Measurements from ENCODE around the gene KIAA0825. TPM values are rescaled to one million over a fixed set of nuclear protein-coding genes. Genes with fewer than 3 reads are reported as not detected.

Gene KIAA0825
- total and polyA plus RNA-seq, 2 donors = 0.87 to 3.1 TPM

GRCh38 chr5:94558028-94558427 is 60.4 kb downstream of the KIAA0825 start:
- Histone ChIP-seq H3K27me3 (ENCODE audit: control insufficient read depth in 2 of 2, insufficient read depth in 1 of 2, low read length in 1 of 2) (no peaks in the 10 kb centered on the region), H3K36me3 (ENCODE audit: control insufficient read depth in 2 of 2, insufficient read depth in 2 of 2, low read length in 1 of 2) (no peaks in the 10 kb centered on the region), H3K27ac (ENCODE audit: low read depth in 1 of 2, low read length in 1 of 2) (no peak overlapping the region), H3K4me3 (ENCODE audit: low read length in 2 of 2) (no peak overlapping the region), H3K4me1 (ENCODE audit: control insufficient read depth in 2 of 2, insufficient read depth in 2 of 2, low read length in 2 of 2) (no peaks in the 10 kb centered on the region), H3K9me3 (ENCODE audit: control insufficient read depth in 2 of 2, insufficient read depth in 1 of 2, low read length in 1 of 2) (no peaks in the 10 kb centered on the region)
- WGBS = 98% methylated on average over 5 of the region's 5 CpGs
- DNase-seq (ENCODE audit: low read depth in 6 of 9, low spot score in 9 of 9) = no peak

GRCh38 chr5:94551858-94552257 is 66.5 kb downstream of the KIAA0825 start:
- H3K4me1 ChIP-seq (ENCODE audit: control insufficient read depth in 2 of 2, insufficient read depth in 2 of 2, low read length in 2 of 2) = no peaks in the 10 kb centered on the region
- 96% methylated on average over 1 of the region's 1 CpG for WGBS
- H3K36me3 ChIP-seq (ENCODE audit: control insufficient read depth in 2 of 2, insufficient read depth in 2 of 2, low read length in 1 of 2) = no peaks in the 10 kb centered on the region
- no peak overlapping the region for H3K27ac ChIP-seq (ENCODE audit: low read depth in 1 of 2, low read length in 1 of 2)
- no peaks in the 10 kb centered on the region for H3K9me3 ChIP-seq (ENCODE audit: control insufficient read depth in 2 of 2, insufficient read depth in 1 of 2, low read length in 1 of 2)
- no peak overlapping the region for H3K4me3 ChIP-seq (ENCODE audit: low read length in 2 of 2)
- H3K27me3 ChIP-seq (ENCODE audit: control insufficient read depth in 2 of 2, insufficient read depth in 1 of 2, low read length in 1 of 2) = no peaks in the 10 kb centered on the region
- no peak for DNase-seq (ENCODE audit: low read depth in 6 of 9, low spot score in 9 of 9)

GRCh38 chr5:94545870-94546625 is 72.4 kb downstream of the KIAA0825 start:
- WGBS = 62% methylated on average over 4 of the region's 4 CpGs
- peaks cover 0 to 8% of the 10 kb centered on the region in 2 donors for H3K4me1 ChIP-seq (ENCODE audit: control insufficient read depth in 2 of 2, insufficient read depth in 2 of 2, low read length in 2 of 2)
- peaks cover 0 to 3% of the 10 kb centered on the region in 2 donors for H3K9me3 ChIP-seq (ENCODE audit: control insufficient read depth in 2 of 2, insufficient read depth in 1 of 2, low read length in 1 of 2)
- no peak for DNase-seq (ENCODE audit: low read depth in 6 of 9, low spot score in 9 of 9)
- H3K4me3 ChIP-seq (ENCODE audit: low read length in 2 of 2) = no peak overlapping the region
- no peak overlapping the region for H3K27ac ChIP-seq (ENCODE audit: low read depth in 1 of 2, low read length in 1 of 2)
- H3K27me3 ChIP-seq (ENCODE audit: control insufficient read depth in 2 of 2, insufficient read depth in 1 of 2, low read length in 1 of 2) = no peaks in the 10 kb centered on the region
- no peaks in the 10 kb centered on the region for H3K36me3 ChIP-seq (ENCODE audit: control insufficient read depth in 2 of 2, insufficient read depth in 2 of 2, low read length in 1 of 2)

- no peaks in the 10 kb centered on the region for H3K27me3 ChIP-seq (ENCODE audit: control insufficient read depth in 2 of 2, insufficient read depth in 1 of 2, low read length in 1 of 2)
- peaks cover 0 to 3% of the 10 kb centered on the region in 2 donors for H3K9me3 ChIP-seq (ENCODE audit: control insufficient read depth in 2 of 2, insufficient read depth in 1 of 2, low read length in 1 of 2)
- DNase-seq (ENCODE audit: low read depth in 6 of 9, low spot score in 9 of 9) = no peak
- H3K4me1 ChIP-seq (ENCODE audit: control insufficient read depth in 2 of 2, insufficient read depth in 2 of 2, low read length in 2 of 2) = peaks cover 0 to 8% of the 10 kb centered on the region in 2 donors
- 72% methylated on average over 7 of the region's 7 CpGs for WGBS
- no peak overlapping the region for H3K27ac ChIP-seq (ENCODE audit: low read depth in 1 of 2, low read length in 1 of 2)
- no peaks in the 10 kb centered on the region for H3K36me3 ChIP-seq (ENCODE audit: control insufficient read depth in 2 of 2, insufficient read depth in 2 of 2, low read length in 1 of 2)
- H3K4me3 ChIP-seq (ENCODE audit: low read length in 2 of 2) = no peak overlapping the region
Observed at GRCh38 chr5:94544875-94545547, 73.4 kb downstream of the KIAA0825 start.

- no peak overlapping the region for H3K27ac ChIP-seq (ENCODE audit: low read depth in 1 of 2, low read length in 1 of 2)
- 92% methylated on average over 1 of the region's 1 CpG for WGBS
- H3K4me1 ChIP-seq (ENCODE audit: control insufficient read depth in 2 of 2, insufficient read depth in 2 of 2, low read length in 2 of 2) = peaks cover 0 to 8% of the 10 kb centered on the region in 2 donors
- no peaks in the 10 kb centered on the region for H3K27me3 ChIP-seq (ENCODE audit: control insufficient read depth in 2 of 2, insufficient read depth in 1 of 2, low read length in 1 of 2)
- no peak for DNase-seq (ENCODE audit: low read depth in 6 of 9, low spot score in 9 of 9)
- H3K9me3 ChIP-seq (ENCODE audit: control insufficient read depth in 2 of 2, insufficient read depth in 1 of 2, low read length in 1 of 2) = peaks cover 0 to 9% of the 10 kb centered on the region in 2 donors
- H3K36me3 ChIP-seq (ENCODE audit: control insufficient read depth in 2 of 2, insufficient read depth in 2 of 2, low read length in 1 of 2) = no peaks in the 10 kb centered on the region
- H3K4me3 ChIP-seq (ENCODE audit: low read length in 2 of 2) = no peak overlapping the region
Observed at GRCh38 chr5:94544031-94544650, 74.3 kb downstream of the KIAA0825 start.

- WGBS = 97% methylated on average over 6 of the region's 6 CpGs
Observed at GRCh38 chr5:94540856-94541494, 77.4 kb downstream of the KIAA0825 start.

GRCh38 chr5:94538260-94538659 is 80.1 kb downstream of the KIAA0825 start:
- no peaks in the 10 kb centered on the region for H3K27me3 ChIP-seq (ENCODE audit: control insufficient read depth in 2 of 2, insufficient read depth in 1 of 2, low read length in 1 of 2)
- no peak overlapping the region for H3K27ac ChIP-seq (ENCODE audit: low read depth in 1 of 2, low read length in 1 of 2)
- 96% methylated on average over 3 of the region's 3 CpGs for WGBS
- H3K4me1 ChIP-seq (ENCODE audit: control insufficient read depth in 2 of 2, insufficient read depth in 2 of 2, low read length in 2 of 2) = no peaks in the 10 kb centered on the region
- no peaks in the 10 kb centered on the region for H3K36me3 ChIP-seq (ENCODE audit: control insufficient read depth in 2 of 2, insufficient read depth in 2 of 2, low read length in 1 of 2)
- peaks cover 0 to 9% of the 10 kb centered on the region in 2 donors for H3K9me3 ChIP-seq (ENCODE audit: control insufficient read depth in 2 of 2, insufficient read depth in 1 of 2, low read length in 1 of 2)
- H3K4me3 ChIP-seq (ENCODE audit: low read length in 2 of 2) = no peak overlapping the region
- DNase-seq (ENCODE audit: low read depth in 6 of 9, low spot score in 9 of 9) = no peak

More at GRCh38 chr5:94540856-94541494, 77.4 kb downstream of the KIAA0825 start:
- DNase-seq (ENCODE audit: low read depth in 6 of 9, low spot score in 9 of 9) = no peak
- Histone ChIP-seq H3K27ac (ENCODE audit: low read depth in 1 of 2, low read length in 1 of 2) (no peak overlapping the region), H3K4me3 (ENCODE audit: low read length in 2 of 2) (no peak overlapping the region), H3K4me1 (ENCODE audit: control insufficient read depth in 2 of 2, insufficient read depth in 2 of 2, low read length in 2 of 2) (peaks cover 0 to 8% of the 10 kb centered on the region in 2 donors), H3K36me3 (ENCODE audit: control insufficient read depth in 2 of 2, insufficient read depth in 2 of 2, low read length in 1 of 2) (no peaks in the 10 kb centered on the region), H3K27me3 (ENCODE audit: control insufficient read depth in 2 of 2, insufficient read depth in 1 of 2, low read length in 1 of 2) (no peaks in the 10 kb centered on the region), H3K9me3 (ENCODE audit: control insufficient read depth in 2 of 2, insufficient read depth in 1 of 2, low read length in 1 of 2) (peaks cover 0 to 9% of the 10 kb centered on the region in 2 donors)

GRCh38 chr5:94526706-94527105 is 91.7 kb downstream of the KIAA0825 start:
- H3K4me3 ChIP-seq (ENCODE audit: low read length in 2 of 2) = no peak overlapping the region
- no peaks in the 10 kb centered on the region for H3K4me1 ChIP-seq (ENCODE audit: control insufficient read depth in 2 of 2, insufficient read depth in 2 of 2, low read length in 2 of 2)
- no peaks in the 10 kb centered on the region for H3K9me3 ChIP-seq (ENCODE audit: control insufficient read depth in 2 of 2, insufficient read depth in 1 of 2, low read length in 1 of 2)
- H3K36me3 ChIP-seq (ENCODE audit: control insufficient read depth in 2 of 2, insufficient read depth in 2 of 2, low read length in 1 of 2) = no peaks in the 10 kb centered on the region
- H3K27me3 ChIP-seq (ENCODE audit: control insufficient read depth in 2 of 2, insufficient read depth in 1 of 2, low read length in 1 of 2) = no peaks in the 10 kb centered on the region
- H3K27ac ChIP-seq (ENCODE audit: low read depth in 1 of 2, low read length in 1 of 2) = no peak overlapping the region
- DNase-seq (ENCODE audit: low read depth in 6 of 9, low spot score in 9 of 9) = no peak
- 97% methylated on average over 2 of the region's 2 CpGs for WGBS

Data from thymus (tissue), 11 donors.